Activated CD4-positive, alpha-beta T cell treated with anti-CD3 and anti-CD28 coated beads, Interleukin-2, amount 10 ng/mL, durations not matched to agents 24 days and 14 days (primary cell): Measurements from ENCODE around the gene AIFM3. TPM values are rescaled to one million over a fixed set of nuclear protein-coding genes. Genes with fewer than 3 reads are reported as not detected.
"Not testable (repeated sequence)": the region's sequence is repeated elsewhere in the genome, so short reads cannot be mapped to it uniquely, and the experiment has no call there.

Experiments used
- DNase-seq: peaks from one replicate; pipeline ENCODE4 v3.0.0; 2022
- H3K27ac Mint-ChIP-seq: one replicate; pipeline ENCODE4 v1.8.0; 2022; ENCODE audit warnings: mild to moderate bottlenecking, mixed read lengths
- H3K27me3 Mint-ChIP-seq: one replicate; pipeline ENCODE4 v1.8.0; 2022; ENCODE audit warnings: mixed read lengths
- H3K36me3 Mint-ChIP-seq: one replicate; pipeline ENCODE4 v1.8.0; 2022; ENCODE audit warnings: low read depth, mild to moderate bottlenecking, mixed read lengths
- H3K4me1 Mint-ChIP-seq: one replicate; pipeline ENCODE4 v1.8.0; 2021; ENCODE audit warnings: mixed read lengths
- H3K4me3 Mint-ChIP-seq: one replicate; pipeline ENCODE4 v1.8.0; 2022; ENCODE audit warnings: mild to moderate bottlenecking, moderate library complexity, mixed read lengths
- H3K9me3 Mint-ChIP-seq: one replicate; pipeline ENCODE4 v1.8.0; 2021; ENCODE audit warnings: mixed read lengths
- intact Hi-C: fragments of 100-400 bp; cut with micrococcal nuclease; formaldehyde crosslinking; loops from one replicate; pipeline ENCODE4 v1.15.1; 2023
- total RNA-seq: library from RNA; stranded (reverse); gene quantifications from 2 replicates; pipeline ENCODE4 v1.2.3, GENCODE V29; 2022

AIFM3 gene
- total RNA-seq, 1 donor from 2014 or later: 0.37 TPM

DNA sequence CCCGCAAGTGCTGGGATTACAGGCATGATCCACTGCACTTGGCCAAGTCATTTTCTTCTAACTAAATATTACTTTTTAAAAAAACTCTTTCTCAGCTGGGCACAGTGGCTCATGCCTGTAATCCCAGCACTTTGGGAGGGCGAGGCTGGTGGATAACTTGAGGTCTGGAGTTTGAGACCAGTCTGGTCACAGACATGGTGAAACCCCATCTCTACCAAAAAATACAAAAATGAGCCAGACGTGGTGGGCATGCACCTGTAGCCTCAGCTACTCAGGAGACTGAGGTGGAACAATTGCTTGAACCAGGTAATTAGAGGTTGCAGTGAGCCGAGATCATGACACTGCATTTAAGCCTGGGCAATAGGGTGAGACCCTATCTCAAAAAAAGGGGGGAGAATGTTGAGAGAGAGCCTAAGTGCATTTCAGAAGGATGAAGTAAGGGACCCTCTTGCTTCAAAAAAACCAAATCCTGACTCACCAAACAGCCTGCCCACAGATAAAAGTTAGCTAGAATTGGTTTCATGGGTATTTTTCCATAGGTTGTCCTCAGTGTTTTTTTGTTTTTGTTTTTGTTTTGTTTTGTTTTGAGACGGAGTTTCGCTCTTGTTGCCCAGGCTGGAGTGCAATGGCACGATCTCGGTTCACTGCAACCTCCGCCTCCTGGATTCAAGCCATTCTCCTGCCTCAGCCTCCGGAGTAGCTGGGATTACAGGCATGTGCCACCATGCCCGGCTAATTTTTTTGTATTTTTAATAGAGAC is 31.1 kb upstream of the AIFM3 start:
- H3K9me3 Mint-ChIP-seq, H3K27me3 Mint-ChIP-seq, H3K4me3 Mint-ChIP-seq, intact Hi-C loops, DNase-seq, H3K27ac Mint-ChIP-seq: not testable (repeated sequence)
- Mint-ChIP-seq H3K36me3 (peaks cover 50% of the 10 kb centered on the region), H3K4me1 (peaks cover 36% of the 10 kb centered on the region)

DNA sequence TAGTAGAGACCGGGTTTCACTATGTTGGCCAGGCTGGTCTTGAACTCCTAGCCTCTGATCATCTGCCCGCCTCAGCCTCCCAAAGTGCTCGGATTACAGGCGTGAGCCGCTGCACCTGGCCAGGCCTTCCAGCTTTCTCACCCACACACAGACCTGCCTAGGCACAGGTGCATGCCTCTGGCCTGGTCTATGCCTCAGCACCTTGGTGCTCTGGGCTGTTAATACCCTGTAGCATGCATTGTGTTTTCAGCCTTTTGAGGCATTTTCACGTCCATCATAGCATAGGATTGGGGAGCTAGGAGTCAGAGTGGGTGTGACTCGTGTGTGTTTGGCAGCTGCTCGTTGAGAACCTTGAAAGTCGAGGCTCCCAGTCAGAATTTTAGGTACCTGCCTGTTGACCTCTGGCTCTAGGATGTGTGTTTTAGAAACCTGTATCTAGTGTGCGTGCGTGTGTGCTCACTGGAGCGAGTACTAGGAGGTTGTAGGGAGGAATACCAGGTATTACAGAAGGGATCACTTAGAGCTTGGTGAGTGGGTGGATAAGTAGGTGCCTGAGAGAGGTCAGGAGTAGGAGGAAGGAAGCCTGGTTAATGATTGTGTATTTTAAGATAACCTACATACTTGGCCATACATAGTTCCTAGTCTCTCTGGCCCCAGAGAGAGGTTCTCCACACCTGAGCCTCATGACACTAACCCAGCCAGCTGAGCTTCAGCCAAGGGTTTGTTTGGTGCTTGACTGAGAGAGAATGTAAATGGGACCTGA is 29.8 kb upstream of the AIFM3 start:
- no peak for DNase-seq
- H3K27me3 Mint-ChIP-seq: no peaks in the 10 kb centered on the region
- intact Hi-C loops: no loop called here
- H3K4me1 Mint-ChIP-seq: peaks cover 39% of the 10 kb centered on the region
- no peaks in the 10 kb centered on the region for H3K9me3 Mint-ChIP-seq
- peaks cover 54% of the 10 kb centered on the region for H3K36me3 Mint-ChIP-seq
- H3K27ac Mint-ChIP-seq: peak overlapping the region; percentile 38
- H3K4me3 Mint-ChIP-seq: no peak overlapping the region

DNA sequence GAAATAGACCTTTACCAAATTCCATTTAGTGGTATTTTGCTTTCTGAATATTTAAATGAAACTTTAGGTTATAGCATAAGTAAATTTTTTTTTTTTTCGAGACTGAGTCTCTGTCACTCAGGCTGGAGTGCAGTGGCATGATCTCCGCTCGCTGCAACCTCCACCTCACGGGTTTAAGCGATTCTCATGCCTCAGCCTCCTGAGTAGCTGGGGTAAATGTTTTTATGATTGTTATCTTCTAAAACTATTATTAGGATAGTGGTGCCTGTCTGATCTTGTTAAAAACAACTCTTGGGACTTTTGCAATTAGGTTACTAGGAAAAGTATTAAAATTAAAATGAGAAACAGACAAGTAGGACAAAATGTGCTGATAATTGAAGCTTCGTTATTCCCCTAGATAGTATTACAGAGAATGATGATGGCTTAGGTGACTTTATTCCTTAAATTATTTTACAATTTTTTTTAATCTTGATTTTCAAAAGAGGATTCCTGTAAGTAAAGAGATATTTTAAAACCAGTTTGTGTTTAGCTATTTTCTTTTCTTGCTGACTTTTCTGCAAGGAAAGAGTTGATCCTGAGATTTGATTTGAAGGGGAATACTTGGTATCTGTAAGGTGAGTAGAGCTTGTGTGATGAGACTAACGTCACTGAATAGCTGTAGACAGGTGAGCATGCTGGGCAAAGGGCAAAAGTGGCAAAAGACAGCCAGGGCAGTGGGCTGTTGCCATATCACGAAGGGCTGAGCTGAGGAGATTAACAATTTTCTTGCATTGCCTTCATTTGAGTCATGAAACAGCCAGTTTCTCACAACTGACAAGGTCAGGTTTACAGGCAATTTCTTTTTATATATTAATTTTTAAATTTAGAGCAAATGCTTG is 29.0 kb upstream of the AIFM3 start:
- Mint-ChIP-seq H3K27ac (no peak overlapping the region), H3K4me3 (no peak overlapping the region), H3K27me3 (no peaks in the 10 kb centered on the region), H3K9me3 (no peaks in the 10 kb centered on the region), H3K4me1 (peaks cover 39% of the 10 kb centered on the region), H3K36me3 (peaks cover 58% of the 10 kb centered on the region)
- DNase-seq: no peak
- intact Hi-C loops: no loop called here

DNA sequence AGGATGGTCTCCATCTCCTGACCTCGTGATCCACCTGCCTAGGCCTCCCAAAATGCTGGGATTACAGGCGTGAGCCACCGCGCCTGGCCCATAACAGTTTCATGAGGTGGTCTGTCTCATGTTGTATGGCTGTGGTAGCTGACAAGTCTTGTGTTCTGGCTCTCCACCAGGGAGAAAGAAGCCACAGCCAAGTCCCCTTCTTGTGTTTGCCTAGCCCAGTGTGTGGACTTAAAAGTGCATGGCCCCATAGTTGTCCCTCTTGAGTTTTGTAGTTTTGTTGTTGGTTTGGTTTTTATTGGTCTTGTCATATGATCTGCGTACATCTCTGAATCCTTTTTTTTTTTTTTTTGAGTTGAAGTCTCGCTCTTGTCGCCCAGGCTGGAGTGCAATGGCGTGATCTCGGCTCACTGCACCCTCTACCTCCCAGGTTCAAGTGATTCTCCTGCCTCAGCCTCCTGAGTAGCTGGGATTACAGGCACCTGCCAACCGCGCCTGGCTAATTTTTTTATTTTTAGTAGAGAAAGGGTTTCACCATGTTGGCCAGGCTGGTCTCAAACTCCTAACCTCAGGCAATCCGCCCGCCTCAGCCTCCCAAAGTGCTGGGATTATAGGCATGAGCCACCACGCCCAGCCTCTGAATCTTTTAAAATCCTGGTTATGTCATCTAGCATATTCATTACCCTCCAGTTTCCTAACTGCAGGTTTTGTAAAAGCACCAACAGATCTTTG is 27.4 kb upstream of the AIFM3 start:
- H3K36me3 Mint-ChIP-seq: peaks cover 54% of the 10 kb centered on the region
- H3K27me3 Mint-ChIP-seq, intact Hi-C loops, H3K4me3 Mint-ChIP-seq, H3K9me3 Mint-ChIP-seq, DNase-seq, H3K27ac Mint-ChIP-seq: not testable (repeated sequence)
- H3K4me1 Mint-ChIP-seq: peaks cover 44% of the 10 kb centered on the region

DNA sequence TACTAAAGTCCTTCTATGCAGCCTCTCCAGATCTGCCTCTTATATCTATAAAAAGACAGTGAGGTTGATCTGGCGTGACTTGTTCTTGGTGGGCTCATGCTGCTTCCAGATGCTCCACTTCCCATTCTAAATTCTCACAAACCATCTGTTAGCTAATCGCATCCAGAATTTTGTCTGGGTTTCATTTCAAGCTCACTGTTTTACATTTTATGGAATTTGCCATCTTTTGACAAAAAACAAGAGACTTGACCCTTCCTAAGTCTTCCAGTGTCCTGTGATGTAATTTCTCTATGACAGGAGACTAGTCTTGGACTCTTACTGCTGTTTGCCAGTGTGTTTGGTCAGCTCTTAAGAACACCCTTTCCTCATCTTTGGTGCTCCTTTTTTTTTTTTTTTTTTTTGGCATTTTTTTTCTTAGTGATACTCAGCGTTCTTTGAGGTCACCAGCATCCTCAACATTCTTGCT is 26.8 kb upstream of the AIFM3 start:
- DNase-seq: no peak
- Mint-ChIP-seq H3K4me1 (peaks cover 44% of the 10 kb centered on the region), H3K9me3 (no peaks in the 10 kb centered on the region), H3K36me3 (peaks cover 50% of the 10 kb centered on the region), H3K27ac (no peak overlapping the region), H3K4me3 (no peak overlapping the region), H3K27me3 (no peaks in the 10 kb centered on the region)
- intact Hi-C loops: no loop called here

DNA sequence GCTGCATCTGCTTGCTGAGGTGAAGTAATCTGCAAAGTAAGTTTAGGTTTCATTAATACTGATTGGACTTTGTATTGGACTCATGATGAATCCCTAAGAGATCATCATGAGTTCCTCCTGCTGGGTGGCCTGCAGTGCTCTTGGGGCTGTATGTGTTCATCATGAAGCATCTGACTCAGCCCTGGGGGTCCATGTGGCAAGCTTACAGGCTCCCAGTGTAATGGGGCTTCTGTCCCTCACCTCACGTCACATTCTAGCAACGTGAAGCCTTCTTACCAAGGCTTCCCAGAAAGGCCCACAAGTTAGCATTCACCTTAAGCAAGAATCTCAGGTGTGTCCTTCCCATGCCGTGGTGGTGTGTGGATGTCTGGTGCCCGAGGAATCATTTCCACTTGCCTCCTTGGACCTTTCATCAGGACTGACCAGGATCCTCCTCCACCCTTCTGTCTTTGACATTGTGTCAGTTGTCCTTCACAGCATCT is 26.1 kb upstream of the AIFM3 start:
- Mint-ChIP-seq H3K9me3 (no peaks in the 10 kb centered on the region), H3K4me1 (peaks cover 49% of the 10 kb centered on the region), H3K27me3 (no peaks in the 10 kb centered on the region), H3K27ac (no peak overlapping the region), H3K4me3 (no peak overlapping the region), H3K36me3 (peaks cover 49% of the 10 kb centered on the region)
- no peak for DNase-seq
- intact Hi-C loops: no loop called here

DNA sequence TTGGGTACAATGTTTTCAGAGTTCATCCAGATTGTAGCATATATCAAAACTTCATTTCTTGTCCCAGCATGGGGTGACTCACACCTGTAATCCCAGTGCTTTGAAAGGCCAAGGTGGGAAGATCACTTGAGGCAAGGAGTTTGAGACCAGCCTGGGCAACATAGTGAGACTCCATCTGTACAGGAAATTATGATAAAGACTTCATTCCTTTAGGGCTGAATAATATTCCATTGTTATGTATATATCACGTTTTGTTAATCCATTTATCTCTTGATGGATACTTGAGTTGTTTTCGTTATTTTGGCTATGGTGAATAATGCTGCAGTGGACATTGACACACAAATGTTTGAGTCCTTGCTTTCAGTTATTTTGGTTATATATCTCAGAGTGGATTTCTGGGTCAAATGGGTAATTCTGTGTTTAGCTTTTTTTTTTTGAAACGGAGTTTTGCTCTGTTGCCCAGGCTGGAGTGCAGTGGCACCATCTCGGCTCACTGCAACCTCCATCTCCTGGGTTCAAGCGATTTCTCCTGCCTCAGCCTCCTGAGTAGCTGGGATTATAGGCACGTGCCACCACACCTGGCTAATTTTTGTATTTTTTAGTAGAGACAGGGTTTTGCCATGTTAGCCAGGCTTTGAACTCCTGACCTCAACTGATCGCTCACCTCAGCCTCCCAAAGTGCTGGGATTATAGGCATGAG is 24.7 kb upstream of the AIFM3 start:
- intact Hi-C loops: not testable (repeated sequence)

DNA sequence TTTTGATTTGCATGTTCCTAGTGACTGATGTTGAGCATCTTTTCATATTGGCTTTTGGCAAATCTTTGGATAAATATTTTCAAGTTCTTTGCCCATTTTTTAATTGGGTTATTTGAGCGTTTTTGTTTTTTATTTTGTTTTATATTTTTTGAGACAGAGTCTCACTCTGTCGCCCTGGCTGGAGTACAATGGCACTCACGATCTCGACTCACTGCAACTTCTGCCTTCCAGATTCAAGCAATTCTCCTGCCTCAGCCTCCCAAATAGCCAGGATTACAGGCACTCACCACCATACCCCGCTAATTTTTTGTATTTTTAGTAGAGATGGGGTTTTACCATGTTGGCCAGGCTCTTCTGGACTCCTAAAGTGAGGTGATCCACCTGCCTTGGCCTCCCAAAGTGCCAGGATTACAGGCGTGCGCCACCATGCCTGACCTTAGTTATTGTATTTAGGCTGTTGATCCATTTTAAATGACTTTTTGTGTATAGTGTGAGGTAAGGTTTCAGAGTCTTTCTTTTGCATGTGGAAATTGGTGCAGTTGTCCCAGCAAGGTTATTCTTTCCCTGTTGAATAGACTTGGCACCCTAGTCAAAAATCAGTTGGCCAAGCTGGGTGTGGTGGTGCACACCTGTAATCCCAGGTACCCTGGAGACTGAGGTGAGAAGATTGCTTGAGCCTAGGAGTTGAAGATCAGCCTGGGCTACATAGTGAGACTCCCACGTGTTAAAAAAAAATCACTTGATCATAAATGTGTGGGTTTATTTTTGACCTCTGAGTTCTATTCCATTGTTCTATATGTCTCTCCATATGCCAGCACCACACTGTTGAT is 23.7 kb upstream of the AIFM3 start:
- no peak for DNase-seq
- Mint-ChIP-seq H3K4me3 (no peak overlapping the region), H3K9me3 (no peaks in the 10 kb centered on the region), H3K27ac (no peak overlapping the region), H3K36me3 (peaks cover 36% of the 10 kb centered on the region), H3K27me3 (no peaks in the 10 kb centered on the region), H3K4me1 (peaks cover 51% of the 10 kb centered on the region)
- intact Hi-C loops: no loop called here

More for the DNA sequence above, 24.7 kb upstream of the AIFM3 start:
- H3K4me1 Mint-ChIP-seq: peaks cover 50% of the 10 kb centered on the region
- not testable (repeated sequence) for H3K27ac Mint-ChIP-seq, H3K27me3 Mint-ChIP-seq, H3K9me3 Mint-ChIP-seq, H3K4me3 Mint-ChIP-seq, DNase-seq
- H3K36me3 Mint-ChIP-seq: peaks cover 41% of the 10 kb centered on the region

DNA sequence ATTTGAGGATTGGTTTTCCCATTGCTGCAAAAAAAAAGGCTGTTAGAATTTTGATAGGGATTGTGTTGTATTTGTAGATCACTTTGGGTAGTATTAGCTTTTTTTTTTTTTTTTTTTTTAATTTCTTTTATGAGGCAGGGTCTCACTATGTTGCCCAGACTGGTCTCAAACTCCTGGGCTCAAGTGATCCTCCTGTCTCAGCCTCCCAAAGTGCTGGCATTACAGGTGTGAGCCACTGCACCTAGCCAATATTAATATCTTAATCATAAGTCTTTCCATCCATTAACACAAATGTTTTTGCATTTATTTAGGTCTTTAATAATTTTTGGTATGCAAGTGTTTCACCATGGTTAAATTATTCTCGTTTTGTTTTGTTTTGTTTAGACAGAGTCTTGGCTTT is 23.0 kb upstream of the AIFM3 start:
- Mint-ChIP-seq H3K27me3 (no peaks in the 10 kb centered on the region), H3K4me1 (peaks cover 47% of the 10 kb centered on the region), H3K27ac (no peak overlapping the region), H3K4me3 (no peak overlapping the region), H3K9me3 (no peaks in the 10 kb centered on the region), H3K36me3 (peaks cover 32% of the 10 kb centered on the region)
- intact Hi-C loops: no loop called here
- no peak for DNase-seq

DNA sequence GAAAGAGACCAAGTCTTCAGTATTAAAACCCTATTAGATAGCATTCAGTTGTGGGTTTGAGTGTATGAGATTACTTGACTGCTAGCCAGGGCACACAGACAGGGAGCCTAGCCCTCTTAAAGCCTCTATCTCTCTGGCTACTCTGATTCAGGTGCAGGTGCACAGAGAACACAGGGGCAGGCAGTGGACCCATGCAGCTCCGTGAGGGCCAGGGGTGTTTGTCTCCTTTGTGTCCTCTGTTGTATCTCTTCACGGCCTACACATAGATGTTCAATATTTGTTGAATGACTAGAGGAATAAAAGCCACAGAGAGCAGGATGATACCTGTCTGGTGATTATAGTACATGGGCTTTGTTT is 21.5 kb upstream of the AIFM3 start:
- Mint-ChIP-seq H3K36me3 (peaks cover 37% of the 10 kb centered on the region), H3K27me3 (no peaks in the 10 kb centered on the region), H3K27ac (no peak overlapping the region), H3K4me1 (peaks cover 49% of the 10 kb centered on the region), H3K4me3 (no peak overlapping the region), H3K9me3 (no peaks in the 10 kb centered on the region)
- intact Hi-C loops: no loop called here
- DNase-seq: no peak

DNA sequence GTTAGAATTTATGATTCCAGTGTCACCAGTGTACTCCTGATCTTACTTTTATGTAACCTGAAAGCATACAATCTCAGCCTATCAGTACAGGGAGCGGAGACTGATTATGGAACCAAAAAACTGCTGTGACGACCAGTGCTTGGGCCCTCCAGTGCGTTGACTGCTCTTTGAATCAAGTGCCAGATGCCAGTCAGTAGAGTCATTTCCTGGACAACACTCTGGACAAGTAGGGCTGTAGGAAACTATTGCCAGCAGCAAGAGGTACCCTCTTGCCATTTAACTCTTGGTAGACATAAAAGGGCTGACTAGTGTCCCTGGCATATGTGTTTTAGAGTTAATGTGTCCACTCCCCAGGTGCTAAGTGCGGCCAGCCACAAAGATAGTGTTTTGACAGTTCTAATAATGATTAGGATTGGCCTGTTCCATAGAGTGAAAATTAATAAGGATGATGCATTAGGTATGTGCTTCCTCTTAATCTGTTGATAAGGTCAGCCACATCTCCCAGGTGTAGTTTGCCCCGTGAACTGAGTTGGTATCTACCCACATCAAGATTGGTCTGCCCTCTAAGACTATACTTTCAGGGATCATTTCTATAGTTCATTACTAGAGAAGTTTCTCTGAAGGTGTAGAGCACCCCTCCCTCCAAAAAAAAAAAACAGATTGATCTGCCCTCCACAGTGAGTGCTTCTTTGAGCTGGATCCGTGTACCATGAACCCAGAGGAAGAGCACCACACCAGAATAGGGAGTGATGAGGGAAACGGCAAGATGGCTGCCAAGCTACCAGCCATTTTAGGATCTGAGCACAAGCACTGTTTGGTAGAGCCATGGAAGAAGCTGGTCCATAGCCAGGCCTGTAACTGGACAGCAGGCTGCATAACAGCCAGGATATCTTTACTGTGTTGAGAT is 20.7 kb upstream of the AIFM3 start:
- peaks cover 42% of the 10 kb centered on the region for H3K4me1 Mint-ChIP-seq
- no peak overlapping the region for H3K27ac Mint-ChIP-seq
- no peaks in the 10 kb centered on the region for H3K9me3 Mint-ChIP-seq
- intact Hi-C loops: no loop called here
- DNase-seq: no peak
- peaks cover 39% of the 10 kb centered on the region for H3K36me3 Mint-ChIP-seq
- H3K27me3 Mint-ChIP-seq: no peaks in the 10 kb centered on the region
- H3K4me3 Mint-ChIP-seq: no peak overlapping the region
